Measurements from ENCODE around the gene CWC15. TPM values are rescaled to one million over a fixed set of nuclear protein-coding genes. Genes with fewer than 3 reads are reported as not detected.

The CWC15 gene
- total and polyA plus RNA-seq, 4 donors, result 17.6 to 47.0 (median 20.9) TPM

DNA sequence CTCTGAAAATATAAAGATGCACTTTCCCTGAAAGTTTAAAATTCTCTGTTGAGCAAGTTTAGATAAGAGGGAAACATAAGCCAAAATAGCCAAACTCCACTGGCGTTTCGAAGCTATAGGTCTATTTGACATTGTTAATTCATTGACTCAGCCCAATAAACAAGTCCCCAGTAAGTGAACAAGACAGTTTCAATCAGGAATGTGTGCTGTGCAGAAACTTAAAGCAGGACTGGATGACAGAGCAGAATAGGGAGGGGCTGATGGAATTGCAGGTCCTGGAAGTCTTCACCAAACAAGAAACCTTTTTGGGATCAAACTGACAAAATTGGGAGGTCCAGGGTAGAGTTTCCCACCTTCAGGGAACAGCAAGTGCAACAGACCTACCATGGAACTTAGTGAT lies 42.8 kb upstream of the CWC15 start:
- Histone ChIP-seq H3K27me3 (ENCODE audit: control insufficient read depth in 4 of 4, insufficient read depth in 4 of 4, low read length in 3 of 4) (peaks cover 0 to 6% (median 0%) of the 10 kb centered on the region in 4 donors), H3K27ac (ENCODE audit: low read depth in 1 of 2, low read length in 2 of 2) (no peak overlapping the region), H3K9ac (ENCODE audit: low read depth in 1 of 2, low read length in 2 of 2) (no peak overlapping the region), H3K4me1 (ENCODE audit: control insufficient read depth in 4 of 4, insufficient read depth in 4 of 4, low read length in 3 of 4) (no peaks in the 10 kb centered on the region), H3K4me3 (ENCODE audit: low read depth in 1 of 3, low read length in 3 of 3) (no peak overlapping the region), H3K9me3 (ENCODE audit: control insufficient read depth in 4 of 4, low read length in 3 of 4) (no peaks in the 10 kb centered on the region), H3K36me3 (ENCODE audit: control insufficient read depth in 4 of 4, insufficient read depth in 3 of 4, low read depth in 1 of 4, low read length in 3 of 4) (no peaks in the 10 kb centered on the region)
- WGBS, result 68% methylated on average over 2 of the region's 2 CpGs
- TF ChIP-seq SP1 (IDR thresholded peaks at IDR 0.05), result no peak
- no peak for TF ChIP-seq GABPA (IDR thresholded peaks at IDR 0.05 in 1 of 2, conservative IDR thresholded peaks at IDR 0.05 in 1 of 2)
- no peak for DNase-seq (ENCODE audit: low spot score)

DNA sequence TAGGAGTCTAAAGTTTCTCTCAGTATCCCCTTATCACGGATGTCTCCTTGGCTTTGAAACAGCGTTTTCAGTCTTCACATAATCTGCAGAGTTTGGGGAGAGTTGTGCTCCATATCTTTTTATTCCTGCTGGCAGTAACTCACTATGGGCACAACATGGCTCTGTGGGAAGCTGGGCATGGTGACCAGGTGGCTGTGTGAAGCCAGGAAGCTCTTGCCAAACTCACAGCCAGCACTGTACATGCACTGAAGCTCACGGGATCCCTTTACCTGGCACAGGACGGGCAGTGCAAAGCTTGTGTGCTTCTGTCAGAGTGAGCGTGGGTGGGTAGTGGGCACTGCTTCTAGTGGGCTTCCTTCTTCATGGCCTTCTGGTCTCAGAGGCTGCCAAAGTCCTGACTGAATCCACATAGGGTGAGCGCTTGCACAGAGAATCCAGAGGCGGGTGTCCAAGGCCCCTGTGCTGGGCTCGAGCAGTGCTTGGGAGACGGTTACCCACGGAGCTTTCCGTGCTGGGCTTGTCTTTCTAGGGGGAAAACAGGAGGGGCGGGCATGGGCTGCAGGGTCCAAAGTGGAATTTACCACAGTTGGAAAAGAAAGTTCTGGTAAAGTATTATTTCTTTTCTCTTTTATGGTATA lies 40.9 kb upstream of the CWC15 start:
- no peak overlapping the region for H3K27ac ChIP-seq (ENCODE audit: low read depth in 1 of 2, low read length in 2 of 2)
- H3K4me3 ChIP-seq (ENCODE audit: low read depth in 1 of 3, low read length in 3 of 3), result no peak overlapping the region
- TF ChIP-seq YY1 (IDR thresholded peaks at IDR 0.05), result no peak
- TF ChIP-seq HNF4G (IDR thresholded peaks at IDR 0.05), result no peak
- no peak for TF ChIP-seq JUND (IDR thresholded peaks at IDR 0.05)
- no peak for TF ChIP-seq RXRA (IDR thresholded peaks at IDR 0.05)
- TF ChIP-seq HNF4A (conservative IDR thresholded peaks at IDR 0.05), result no peak
- TF ChIP-seq, protein P1, sequence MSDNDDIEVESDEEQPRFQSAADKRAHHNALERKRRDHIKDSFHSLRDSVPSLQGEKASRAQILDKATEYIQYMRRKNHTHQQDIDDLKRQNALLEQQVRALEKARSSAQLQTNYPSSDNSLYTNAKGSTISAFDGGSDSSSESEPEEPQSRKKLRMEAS (IDR thresholded peaks at IDR 0.05), result no peak
- no peak for TF ChIP-seq GABPA (IDR thresholded peaks at IDR 0.05 in 1 of 2, conservative IDR thresholded peaks at IDR 0.05 in 1 of 2)
- no peak for TF ChIP-seq NR2F2 (IDR thresholded peaks at IDR 0.05)
- TF ChIP-seq, protein P2, sequence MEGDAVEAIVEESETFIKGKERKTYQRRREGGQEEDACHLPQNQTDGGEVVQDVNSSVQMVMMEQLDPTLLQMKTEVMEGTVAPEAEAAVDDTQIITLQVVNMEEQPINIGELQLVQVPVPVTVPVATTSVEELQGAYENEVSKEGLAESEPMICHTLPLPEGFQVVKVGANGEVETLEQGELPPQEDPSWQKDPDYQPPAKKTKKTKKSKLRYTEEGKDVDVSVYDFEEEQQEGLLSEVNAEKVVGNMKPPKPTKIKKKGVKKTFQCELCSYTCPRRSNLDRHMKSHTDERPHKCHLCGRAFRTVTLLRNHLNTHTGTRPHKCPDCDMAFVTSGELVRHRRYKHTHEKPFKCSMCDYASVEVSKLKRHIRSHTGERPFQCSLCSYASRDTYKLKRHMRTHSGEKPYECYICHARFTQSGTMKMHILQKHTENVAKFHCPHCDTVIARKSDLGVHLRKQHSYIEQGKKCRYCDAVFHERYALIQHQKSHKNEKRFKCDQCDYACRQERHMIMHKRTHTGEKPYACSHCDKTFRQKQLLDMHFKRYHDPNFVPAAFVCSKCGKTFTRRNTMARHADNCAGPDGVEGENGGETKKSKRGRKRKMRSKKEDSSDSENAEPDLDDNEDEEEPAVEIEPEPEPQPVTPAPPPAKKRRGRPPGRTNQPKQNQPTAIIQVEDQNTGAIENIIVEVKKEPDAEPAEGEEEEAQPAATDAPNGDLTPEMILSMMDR (IDR thresholded peaks at IDR 0.05; ENCODE audit: low read depth, low read length, missing input control), result no peak
- H3K36me3 ChIP-seq (ENCODE audit: control insufficient read depth in 4 of 4, insufficient read depth in 3 of 4, low read depth in 1 of 4, low read length in 3 of 4), result no peaks in the 10 kb centered on the region
- DNase-seq (ENCODE audit: low spot score), result no peak
- H3K9me3 ChIP-seq (ENCODE audit: control insufficient read depth in 4 of 4, low read length in 3 of 4), result no peaks in the 10 kb centered on the region
- H3K27me3 ChIP-seq (ENCODE audit: control insufficient read depth in 4 of 4, insufficient read depth in 4 of 4, low read length in 3 of 4), result peaks cover 0 to 6% (median 2%) of the 10 kb centered on the region in 4 donors
- H3K9ac ChIP-seq (ENCODE audit: low read depth in 1 of 2, low read length in 2 of 2), result no peak overlapping the region
- H3K4me1 ChIP-seq (ENCODE audit: control insufficient read depth in 4 of 4, insufficient read depth in 4 of 4, low read length in 3 of 4), result no peaks in the 10 kb centered on the region
- WGBS, result 86% methylated on average over 12 of the region's 12 CpGs

DNA sequence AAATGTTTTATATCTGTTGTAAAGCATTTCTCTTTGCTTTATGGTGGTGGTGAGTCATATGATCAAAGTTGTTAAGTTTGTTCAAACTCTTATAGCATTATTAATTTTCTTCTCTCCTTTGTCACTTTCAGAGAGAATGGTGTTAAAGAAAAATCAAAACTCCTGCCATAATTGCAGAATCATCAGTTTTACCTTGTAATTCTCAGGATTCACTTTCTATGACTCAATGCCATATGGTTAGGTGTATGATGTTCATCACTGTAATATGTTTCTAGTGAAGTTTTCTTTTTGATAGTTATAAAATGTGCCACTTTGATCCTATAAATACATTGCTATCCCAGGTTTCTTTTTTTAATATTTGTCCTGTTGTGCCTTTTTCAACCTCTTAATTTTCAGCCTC lies 38.0 kb upstream of the CWC15 start:
- Histone ChIP-seq H3K4me1 (ENCODE audit: control insufficient read depth in 4 of 4, insufficient read depth in 4 of 4, low read length in 3 of 4) (no peaks in the 10 kb centered on the region), H3K9ac (ENCODE audit: low read depth in 1 of 2, low read length in 2 of 2) (no peak overlapping the region), H3K4me3 (ENCODE audit: low read depth in 1 of 3, low read length in 3 of 3) (no peak overlapping the region), H3K27ac (ENCODE audit: low read depth in 1 of 2, low read length in 2 of 2) (no peak overlapping the region), H3K36me3 (ENCODE audit: control insufficient read depth in 4 of 4, insufficient read depth in 3 of 4, low read depth in 1 of 4, low read length in 3 of 4) (no peaks in the 10 kb centered on the region), H3K9me3 (ENCODE audit: control insufficient read depth in 4 of 4, low read length in 3 of 4) (peaks cover 0 to 8% (median 1%) of the 10 kb centered on the region in 4 donors), H3K27me3 (ENCODE audit: control insufficient read depth in 4 of 4, insufficient read depth in 4 of 4, low read length in 3 of 4) (peaks cover 0 to 6% (median 2%) of the 10 kb centered on the region in 4 donors)
- DNase-seq (ENCODE audit: low spot score), result no peak
- no peak for TF ChIP-seq SP1 (IDR thresholded peaks at IDR 0.05)
- TF ChIP-seq, protein P3, sequence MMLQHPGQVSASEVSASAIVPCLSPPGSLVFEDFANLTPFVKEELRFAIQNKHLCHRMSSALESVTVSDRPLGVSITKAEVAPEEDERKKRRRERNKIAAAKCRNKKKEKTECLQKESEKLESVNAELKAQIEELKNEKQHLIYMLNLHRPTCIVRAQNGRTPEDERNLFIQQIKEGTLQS (IDR thresholded peaks at IDR 0.05), result no peak
- TF ChIP-seq GABPA (IDR thresholded peaks at IDR 0.05 in 1 of 2, conservative IDR thresholded peaks at IDR 0.05 in 1 of 2), result no peak
- TF ChIP-seq RXRA (IDR thresholded peaks at IDR 0.05), result no peak

Data from liver (tissue), 9 donors.